Thyroid gland (tissue), 4 donors: ENCODE results near the gene MEIS1.

ENCODE experiments used
- POLR2A ChIP-seq, 2 donors: fragments of 450-650 bp; IDR thresholded peaks; one replicate each; pipeline ENCODE4 v1.6.1; 2017; ENCODE audit warnings: antibody characterized with exemption in 2 of 2, mild to moderate bottlenecking in 2 of 2, moderate library complexity in 1 of 2
- TF ChIP-seq, protein P1 (sequence below), 6 experiments: fragments of 200-600 bp in 3 of 6; fragments of 450-650 bp in 3 of 6; sonication (generic) in 3 of 6; IDR thresholded peaks; one replicate each; pipeline ENCODE4 v1.5.1; 2016 to 2019; ENCODE audit warnings: antibody characterized with exemption in 6 of 6, mild to moderate bottlenecking in 2 of 6, inconsistent platforms in 1 of 6, moderate library complexity in 1 of 6

DNA sequence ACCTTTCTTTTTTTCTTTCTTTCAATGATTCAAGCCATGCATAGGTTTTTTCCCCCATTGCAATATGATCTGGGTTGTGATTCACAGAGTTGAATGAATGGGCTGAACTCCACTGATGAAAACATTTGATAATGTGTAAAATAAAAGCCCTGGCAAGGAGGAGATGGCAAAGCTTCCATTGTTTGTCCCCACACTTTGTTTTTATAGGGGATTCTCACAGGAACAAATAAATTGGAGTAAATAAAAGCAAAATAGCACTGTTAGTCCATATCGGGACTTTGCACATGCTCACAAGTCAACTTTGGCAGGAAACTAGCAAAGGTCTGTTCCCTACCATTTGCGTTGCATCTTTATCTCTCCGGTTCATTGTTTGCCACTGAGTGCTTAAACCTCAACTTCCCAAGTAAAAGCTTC lies 55.7 kb downstream of the MEIS1 start:
- TF ChIP-seq, protein P1, sequence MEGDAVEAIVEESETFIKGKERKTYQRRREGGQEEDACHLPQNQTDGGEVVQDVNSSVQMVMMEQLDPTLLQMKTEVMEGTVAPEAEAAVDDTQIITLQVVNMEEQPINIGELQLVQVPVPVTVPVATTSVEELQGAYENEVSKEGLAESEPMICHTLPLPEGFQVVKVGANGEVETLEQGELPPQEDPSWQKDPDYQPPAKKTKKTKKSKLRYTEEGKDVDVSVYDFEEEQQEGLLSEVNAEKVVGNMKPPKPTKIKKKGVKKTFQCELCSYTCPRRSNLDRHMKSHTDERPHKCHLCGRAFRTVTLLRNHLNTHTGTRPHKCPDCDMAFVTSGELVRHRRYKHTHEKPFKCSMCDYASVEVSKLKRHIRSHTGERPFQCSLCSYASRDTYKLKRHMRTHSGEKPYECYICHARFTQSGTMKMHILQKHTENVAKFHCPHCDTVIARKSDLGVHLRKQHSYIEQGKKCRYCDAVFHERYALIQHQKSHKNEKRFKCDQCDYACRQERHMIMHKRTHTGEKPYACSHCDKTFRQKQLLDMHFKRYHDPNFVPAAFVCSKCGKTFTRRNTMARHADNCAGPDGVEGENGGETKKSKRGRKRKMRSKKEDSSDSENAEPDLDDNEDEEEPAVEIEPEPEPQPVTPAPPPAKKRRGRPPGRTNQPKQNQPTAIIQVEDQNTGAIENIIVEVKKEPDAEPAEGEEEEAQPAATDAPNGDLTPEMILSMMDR (IDR thresholded peaks at IDR 0.05): no peak
- TF ChIP-seq POLR2A (IDR thresholded peaks at IDR 0.05): no peak
